ENCODE results near the gene PTPRU. TPM values are rescaled to one million over a fixed set of nuclear protein-coding genes. Genes with fewer than 3 reads are reported as not detected.

The PTPRU gene
- total RNA-seq, 2 experiments from 2014 or later = 0.16 to 0.56 TPM

DNA sequence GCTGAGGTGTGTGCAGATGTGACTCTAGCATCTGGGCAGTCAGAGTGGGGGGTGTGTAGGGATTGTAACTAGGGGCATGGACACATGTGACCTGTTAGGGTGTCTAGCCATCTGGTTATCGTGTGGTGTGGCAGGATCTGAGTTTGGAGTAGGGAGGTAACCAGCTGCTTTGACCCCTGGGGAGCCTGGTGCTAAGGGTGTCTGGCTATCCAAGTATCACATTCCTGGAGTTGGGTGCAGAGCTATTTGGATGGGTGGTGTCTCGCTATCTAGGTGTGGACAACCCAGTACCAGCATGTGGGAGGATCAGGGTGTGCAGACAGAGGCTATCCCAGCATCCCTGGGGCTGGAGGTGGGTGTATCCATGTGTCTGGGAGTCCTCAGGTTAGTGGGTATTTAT, 4.7 kb downstream of the PTPRU start:
- no peak overlapping the region for H3K27ac Mint-ChIP-seq
- ATAC-seq (ENCODE audit: poor library complexity) = no peak
- Histone ChIP-seq H3K36me3 (ENCODE audit: insufficient read depth, low read length) (no peaks in the 10 kb centered on the region), H3K27me3 (ENCODE audit: control insufficient read depth in 1 of 2, insufficient read depth in 2 of 2, low read length in 2 of 2) (peaks cover 34 to 43% of the 10 kb centered on the region in 2 experiments), H3K9me3 (ENCODE audit: control insufficient read depth in 1 of 2, insufficient read depth in 1 of 2, low read length in 2 of 2) (no peaks in the 10 kb centered on the region), H3K4me1 (ENCODE audit: insufficient read depth, low read length) (peaks cover 21% of the 10 kb centered on the region), H3K27ac (ENCODE audit: low read depth in 1 of 2, low read length in 2 of 2) (no peak overlapping the region), H3K4me3 (ENCODE audit: low read length) (no peak overlapping the region)
- H3K27me3 Mint-ChIP-seq = peaks cover 49% of the 10 kb centered on the region
- CTCF ChIA-PET = interaction anchor here (1.3 kb wide), 1 partner anchor 1139 kb away, joined by 3 read pairs; no protein-coding TSS in a partner anchor
- no peak overlapping the region for H3K4me3 Mint-ChIP-seq
- H3K36me3 Mint-ChIP-seq (ENCODE audit: low read depth) = no peaks in the 10 kb centered on the region
- H3K9me3 Mint-ChIP-seq = no peaks in the 10 kb centered on the region
- DNase-seq = no peak
- no peak for TF ChIP-seq CTCF (IDR thresholded peaks at IDR 0.05)
- intact Hi-C loops (cut with DNase I, micrococcal nuclease) = loop anchor here in 1 of 2 experiments (5.0 kb wide), 1 partner anchor 466 kb away; no protein-coding TSS in a partner anchor
- H3K4me1 Mint-ChIP-seq (ENCODE audit: low read depth) = peaks cover 19% of the 10 kb centered on the region
- POLR2A ChIA-PET = no interaction called here

DNA sequence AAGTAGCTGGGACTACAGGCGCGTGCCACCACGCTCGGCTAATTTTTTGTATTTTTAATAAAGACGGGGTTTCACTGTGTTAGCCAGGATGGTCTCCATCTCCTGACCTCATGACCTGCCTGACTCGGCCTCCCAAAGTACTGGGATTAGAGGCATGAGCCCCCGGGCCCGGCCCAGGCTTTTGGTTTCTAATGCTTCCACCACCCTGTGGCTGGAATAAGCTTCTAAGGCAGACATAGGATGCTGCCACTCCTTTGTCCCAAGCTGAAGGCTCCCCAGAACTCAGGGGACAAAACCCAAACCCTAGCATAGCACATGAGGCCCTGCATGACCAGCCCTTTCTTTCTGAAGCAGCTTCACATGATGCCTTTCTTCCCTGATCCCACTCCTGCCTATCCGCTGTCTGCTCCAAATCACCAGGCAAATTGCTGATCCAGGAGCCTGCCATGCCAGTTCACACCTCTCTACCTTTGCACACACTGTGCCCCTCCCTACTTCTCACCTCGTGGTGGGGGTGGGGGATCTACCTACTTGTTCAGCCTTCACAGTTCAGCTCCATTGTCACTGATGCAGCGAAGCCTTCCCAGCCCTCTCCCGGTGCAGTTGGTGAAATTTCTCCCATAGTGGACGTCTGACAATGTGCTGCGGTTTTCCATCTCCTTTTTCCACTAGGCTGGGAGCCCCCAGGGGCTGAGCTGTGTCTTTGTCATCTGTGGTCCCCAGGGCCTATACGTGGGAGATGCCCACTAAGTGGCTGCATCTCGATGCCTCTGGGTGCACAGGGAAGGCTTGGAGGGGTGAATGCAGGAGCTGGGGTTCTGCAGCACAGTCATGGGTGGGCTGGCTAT, 6.9 kb downstream of the PTPRU start:
- H3K27me3 ChIP-seq (ENCODE audit: control insufficient read depth in 1 of 2, insufficient read depth in 2 of 2, low read length in 2 of 2) = peaks cover 21 to 28% of the 10 kb centered on the region in 2 experiments
- H3K4me3 Mint-ChIP-seq = no peak overlapping the region
- ChIA-PET CTCF (no interaction called here), POLR2A (no interaction called here)
- H3K27ac ChIP-seq (ENCODE audit: low read depth in 1 of 2, low read length in 2 of 2) = no peak overlapping the region
- H3K4me3 ChIP-seq (ENCODE audit: low read length) = no peak overlapping the region
- H3K36me3 Mint-ChIP-seq (ENCODE audit: low read depth) = no peaks in the 10 kb centered on the region
- no peaks in the 10 kb centered on the region for H3K36me3 ChIP-seq (ENCODE audit: insufficient read depth, low read length)
- H3K27me3 Mint-ChIP-seq = peaks cover 38% of the 10 kb centered on the region
- H3K9me3 Mint-ChIP-seq = no peaks in the 10 kb centered on the region
- peaks cover 4% of the 10 kb centered on the region for H3K4me1 ChIP-seq (ENCODE audit: insufficient read depth, low read length)
- H3K4me1 Mint-ChIP-seq (ENCODE audit: low read depth) = peaks cover 5% of the 10 kb centered on the region
- H3K27ac Mint-ChIP-seq = no peak overlapping the region
- no peak for TF ChIP-seq CTCF (IDR thresholded peaks at IDR 0.05)
- DNase-seq = no peak
- intact Hi-C loops (cut with DNase I, micrococcal nuclease) = loop anchor here in 1 of 2 experiments (5.0 kb wide), 1 partner anchor 464 kb away; no protein-coding TSS in a partner anchor
- no peaks in the 10 kb centered on the region for H3K9me3 ChIP-seq (ENCODE audit: control insufficient read depth in 1 of 2, insufficient read depth in 1 of 2, low read length in 2 of 2)
- no peak for ATAC-seq (ENCODE audit: poor library complexity)

DNA sequence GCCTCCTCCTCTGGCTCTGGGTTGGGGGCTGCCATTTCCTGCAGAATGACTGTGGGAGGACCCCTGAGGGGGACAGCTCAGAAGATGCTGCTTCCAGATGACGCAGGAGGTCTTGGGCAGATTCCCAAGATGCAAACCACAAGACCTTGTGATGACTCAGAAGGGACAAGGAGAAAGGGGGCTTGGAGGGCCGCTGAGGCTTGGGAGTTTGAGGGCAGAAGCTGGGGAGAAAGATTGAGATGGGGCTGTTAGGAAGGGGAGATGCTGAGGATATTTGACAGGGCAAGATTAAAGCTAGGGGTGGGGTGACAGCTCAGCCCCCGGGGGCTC, 7.5 kb downstream of the PTPRU start:
- Mint-ChIP-seq H3K27ac (no peak overlapping the region), H3K36me3 (ENCODE audit: low read depth) (no peaks in the 10 kb centered on the region), H3K9me3 (no peaks in the 10 kb centered on the region), H3K27me3 (peaks cover 36% of the 10 kb centered on the region), H3K4me3 (no peak overlapping the region), H3K4me1 (ENCODE audit: low read depth) (peaks cover under 1% of the 10 kb centered on the region)
- Histone ChIP-seq H3K27ac (ENCODE audit: low read depth in 1 of 2, low read length in 2 of 2) (no peak overlapping the region), H3K4me3 (ENCODE audit: low read length) (no peak overlapping the region), H3K36me3 (ENCODE audit: insufficient read depth, low read length) (no peaks in the 10 kb centered on the region), H3K9me3 (ENCODE audit: control insufficient read depth in 1 of 2, insufficient read depth in 1 of 2, low read length in 2 of 2) (no peaks in the 10 kb centered on the region), H3K27me3 (ENCODE audit: control insufficient read depth in 1 of 2, insufficient read depth in 2 of 2, low read length in 2 of 2) (peaks cover 16 to 22% of the 10 kb centered on the region in 2 experiments), H3K4me1 (ENCODE audit: insufficient read depth, low read length) (no peaks in the 10 kb centered on the region)
- no peak for TF ChIP-seq CTCF (IDR thresholded peaks at IDR 0.05)
- no peak for ATAC-seq (ENCODE audit: poor library complexity)
- intact Hi-C loops (cut with DNase I, micrococcal nuclease) = loop anchor here in 1 of 2 experiments (5.0 kb wide), 1 partner anchor 463 kb away; no protein-coding TSS in a partner anchor
- POLR2A ChIA-PET = no interaction called here
- no peak for DNase-seq
- CTCF ChIA-PET = no interaction called here

Data from CD4-positive, alpha-beta T cell (primary cell).